ENCODE measurements around the gene FHL3. TPM values are rescaled to one million over a fixed set of nuclear protein-coding genes. Genes with fewer than 3 reads are reported as not detected.

FHL3 gene
- 21.4 and 25.6 TPM in 2 replicates for total RNA-seq

- Histone ChIP-seq H3K27me3 (ENCODE audit: insufficient read depth, low read length) (no peaks in the 10 kb centered on the region), H3K79me2 (ENCODE audit: insufficient read depth, low read length) (peaks cover 35% of the 10 kb centered on the region), H3K4me1 (ENCODE audit: insufficient read depth, low read length) (peaks cover 41% of the 10 kb centered on the region), H4K20me1 (ENCODE audit: insufficient read depth, low read length) (peaks cover 8% of the 10 kb centered on the region), H3K4me2 (ENCODE audit: insufficient read depth, low read length) (peak within 1 kb of the TSS; percentile 97), H2AFZ (ENCODE audit: low read length) (peak within 1 kb of the TSS; percentile 66), H3K9me3 (ENCODE audit: low read depth, low read length) (no peaks in the 10 kb centered on the region), H3K27ac (ENCODE audit: low read depth, low read length) (peak within 1 kb of the TSS; percentile 75), H3K36me3 (ENCODE audit: insufficient read depth, low read length) (no peaks in the 10 kb centered on the region), H3K4me3 (ENCODE audit: insufficient read depth, low read length) (peak within 1 kb of the TSS; percentile 77)
- TF ChIP-seq CTCF (IDR thresholded peaks at IDR 0.05; ENCODE audit: extremely low read depth, low read depth, low read length) = no peak
- peak; percentile 94 for DNase-seq (ENCODE audit: insufficient read length, low spot score, missing footprints)
Observed at GRCh38 chr1:38005195-38006007, at the start of gene FHL3. Gene FHL3, minus strand, starts transcription at chr1:38005514. Its CDS starts 6,102 bp downstream, at chr1:37999412.

- TF ChIP-seq CTCF (IDR thresholded peaks at IDR 0.05; ENCODE audit: extremely low read depth, low read depth, low read length) = no peak
- H4K20me1 ChIP-seq (ENCODE audit: insufficient read depth, low read length) = no peaks in the 10 kb centered on the region
- H3K9me3 ChIP-seq (ENCODE audit: low read depth, low read length) = no peaks in the 10 kb centered on the region
- no peak overlapping the region for H3K27ac ChIP-seq (ENCODE audit: low read depth, low read length)
- no peak overlapping the region for H3K4me2 ChIP-seq (ENCODE audit: insufficient read depth, low read length)
- no peaks in the 10 kb centered on the region for H3K4me1 ChIP-seq (ENCODE audit: insufficient read depth, low read length)
- no peak overlapping the region for H3K4me3 ChIP-seq (ENCODE audit: insufficient read depth, low read length)
- DNase-seq (ENCODE audit: insufficient read length, low spot score, missing footprints) = peak; percentile 30
- peaks cover 22% of the 10 kb centered on the region for H3K27me3 ChIP-seq (ENCODE audit: insufficient read depth, low read length)
- H3K79me2 ChIP-seq (ENCODE audit: insufficient read depth, low read length) = no peaks in the 10 kb centered on the region
- no peak overlapping the region for H2AFZ ChIP-seq (ENCODE audit: low read length)
- H3K36me3 ChIP-seq (ENCODE audit: insufficient read depth, low read length) = no peaks in the 10 kb centered on the region
Observed at GRCh38 chr1:38053416-38054091, 48.2 kb upstream of the FHL3 start.

- Histone ChIP-seq H3K4me1 (ENCODE audit: insufficient read depth, low read length) (no peaks in the 10 kb centered on the region), H3K79me2 (ENCODE audit: insufficient read depth, low read length) (no peaks in the 10 kb centered on the region), H3K4me3 (ENCODE audit: insufficient read depth, low read length) (no peak overlapping the region), H3K27me3 (ENCODE audit: insufficient read depth, low read length) (peaks cover 28% of the 10 kb centered on the region), H3K4me2 (ENCODE audit: insufficient read depth, low read length) (no peak overlapping the region), H3K9me3 (ENCODE audit: low read depth, low read length) (no peaks in the 10 kb centered on the region), H4K20me1 (ENCODE audit: insufficient read depth, low read length) (no peaks in the 10 kb centered on the region), H3K36me3 (ENCODE audit: insufficient read depth, low read length) (no peaks in the 10 kb centered on the region), H2AFZ (ENCODE audit: low read length) (no peak overlapping the region), H3K27ac (ENCODE audit: low read depth, low read length) (no peak overlapping the region)
- no peak for TF ChIP-seq CTCF (IDR thresholded peaks at IDR 0.05; ENCODE audit: extremely low read depth, low read depth, low read length)
- DNase-seq (ENCODE audit: insufficient read length, low spot score, missing footprints) = peak; percentile 22
Observed at GRCh38 chr1:38052750-38053415, 47.6 kb upstream of the FHL3 start.
